Measurements from ENCODE around the gene JAKMIP1.

DNA sequence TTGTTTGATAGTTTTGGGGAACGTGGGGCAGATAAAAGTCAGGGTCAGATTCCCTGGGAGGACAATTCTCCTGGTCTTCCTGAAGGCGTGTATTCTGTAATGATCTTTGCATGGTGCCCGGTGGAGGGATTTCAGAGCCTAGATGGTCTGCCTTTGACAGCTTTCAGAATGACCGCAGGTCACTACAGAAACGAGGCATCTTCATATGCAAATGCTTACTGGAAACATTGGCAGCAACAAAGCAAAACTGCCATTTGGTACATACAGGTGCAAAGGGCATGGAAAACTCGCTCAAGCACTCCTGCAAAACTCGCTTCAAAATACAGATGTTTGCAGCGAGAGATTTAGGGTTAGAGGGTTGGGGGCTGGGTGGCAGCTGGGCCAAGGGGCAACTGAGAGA is 190.9 kb downstream of the JAKMIP1 start:
- no peak for TF ChIP-seq SP1 (IDR thresholded peaks at IDR 0.05)
- TF ChIP-seq SUZ12 (IDR thresholded peaks at IDR 0.05), result no peak
- no peak for TF ChIP-seq HDGF (IDR thresholded peaks at IDR 0.05; ENCODE audit: borderline replicate concordance)
- TF ChIP-seq ARNT (IDR thresholded peaks at IDR 0.05), result no peak
- TF ChIP-seq NFRKB (IDR thresholded peaks at IDR 0.05), result no peak
- TF ChIP-seq LEF1 (IDR thresholded peaks at IDR 0.05; ENCODE audit: borderline replicate concordance), result no peak
- no peak for TF ChIP-seq CTBP1 (IDR thresholded peaks at IDR 0.05; ENCODE audit: borderline replicate concordance)
- TF ChIP-seq BHLHE40 (IDR thresholded peaks at IDR 0.05; ENCODE audit: borderline replicate concordance), result no peak
- no peak for TF ChIP-seq FOXM1 (IDR thresholded peaks at IDR 0.05; ENCODE audit: borderline replicate concordance)
- TF ChIP-seq FOXA1 (IDR thresholded peaks at IDR 0.05), result no peak
